GM21723 (cell line): Measurements from ENCODE around the gene GUCY1A2.
A peak's percentile ranks its signal among the peaks of the same experiment; 100 is the strongest.
"Not testable (repeated sequence)": the region's sequence is repeated elsewhere in the genome, so short reads cannot be mapped to it uniquely, and the experiment has no call there.

Experiments used
- ATAC-seq: cut with Tn5 transposase; IDR thresholded peaks from one replicate; pipeline ENCODE4 v1.9.1; 2021; ENCODE audit warnings: mild to moderate bottlenecking, moderate library complexity; ENCODE audit not compliant: unreplicated experiment

The GUCY1A2 gene

DNA sequence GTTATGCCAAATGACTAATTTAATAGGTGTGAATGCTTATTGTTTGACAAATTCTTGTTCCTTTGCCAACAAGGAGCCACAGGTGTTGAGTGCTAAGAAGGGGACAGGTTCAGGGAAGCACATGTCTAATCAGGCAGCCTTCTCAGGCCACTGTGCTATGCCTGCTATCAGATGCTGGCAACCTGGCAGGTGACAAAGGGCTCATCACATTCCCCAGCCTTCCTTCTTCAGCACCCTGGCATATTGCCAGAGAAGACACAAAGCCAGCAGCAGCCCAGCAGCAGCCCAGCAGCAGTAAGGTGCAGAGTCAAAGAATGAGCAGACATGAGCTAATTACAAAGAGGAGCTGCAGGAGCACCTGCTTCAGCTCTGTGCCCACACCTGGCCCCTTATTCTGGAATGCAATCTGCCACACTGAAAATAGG lies 68.2 kb downstream of the GUCY1A2 start:
- no peak for ATAC-seq

DNA sequence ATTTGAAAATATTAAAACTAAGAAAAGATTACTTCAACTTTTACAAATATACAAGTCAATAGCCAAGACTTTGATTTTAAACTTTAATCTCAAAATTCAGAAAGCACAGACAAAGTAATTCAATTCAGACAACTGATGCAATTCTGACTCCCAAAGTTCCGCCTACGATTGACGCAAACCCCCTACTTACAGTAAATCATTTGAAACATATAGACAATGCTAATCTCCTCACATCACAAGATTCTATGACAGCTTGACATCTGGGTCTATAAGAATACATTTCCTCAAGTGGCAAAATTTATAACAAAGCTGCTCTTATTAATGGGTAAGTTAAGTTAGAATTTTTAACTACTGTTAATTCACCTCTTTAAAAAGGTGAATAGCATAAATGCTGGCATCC lies 75.2 kb downstream of the GUCY1A2 start:
- ATAC-seq, result no peak

DNA sequence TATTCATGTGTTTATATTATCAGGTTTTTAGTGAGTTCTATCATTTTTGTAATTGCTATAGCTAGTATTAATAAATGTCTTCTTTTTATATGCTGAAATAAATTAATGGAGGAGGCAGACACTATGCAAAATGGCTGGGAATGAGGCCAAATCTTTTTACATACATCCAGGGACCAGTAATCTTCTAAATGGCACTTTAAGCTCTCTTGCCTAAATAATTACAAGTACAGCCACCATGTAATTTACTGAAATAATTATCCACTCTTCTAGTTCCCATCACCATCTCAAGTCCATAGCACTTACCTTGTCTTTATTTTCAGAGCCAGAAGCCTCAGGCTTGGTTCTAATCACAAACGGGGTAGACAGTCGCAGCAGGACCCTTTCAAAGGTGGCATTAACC lies 79.1 kb downstream of the GUCY1A2 start:
- no peak for ATAC-seq

DNA sequence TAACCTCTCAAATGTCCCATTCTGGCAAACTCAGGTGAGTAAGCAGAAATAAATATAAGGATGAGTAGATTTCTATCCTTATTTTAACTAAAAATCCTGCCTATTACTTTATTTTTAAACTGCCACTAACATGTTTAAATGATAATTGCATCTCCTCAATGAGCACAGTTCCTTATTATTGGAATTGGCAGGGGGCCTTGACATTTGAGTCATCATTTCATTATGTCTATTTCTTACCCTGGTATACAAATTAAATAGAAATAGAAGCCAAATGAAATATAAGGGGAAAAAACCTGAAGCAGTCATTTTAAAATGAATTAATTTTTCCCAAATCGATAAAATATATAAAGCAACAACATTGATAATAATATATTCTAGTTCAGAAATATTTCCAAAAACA lies 81.2 kb downstream of the GUCY1A2 start:
- no peak for ATAC-seq

DNA sequence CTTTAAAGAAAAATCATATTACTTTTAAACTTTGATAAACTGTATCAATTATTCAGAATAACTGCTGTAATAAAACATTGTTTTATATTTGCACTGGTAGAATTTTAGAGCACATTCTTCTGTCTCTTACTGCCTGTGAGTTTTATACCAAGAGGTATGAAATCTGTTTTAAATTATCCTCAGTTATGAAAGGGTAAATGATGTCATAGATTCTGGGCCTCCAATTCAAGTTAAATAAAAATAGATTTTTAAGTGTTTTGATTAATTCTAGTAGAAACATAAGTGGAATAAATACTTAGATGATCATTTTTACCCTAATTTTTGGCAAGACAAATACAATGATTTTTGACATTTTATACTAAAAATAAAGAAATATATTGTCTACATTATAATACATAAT lies 93.0 kb downstream of the GUCY1A2 start:
- no peak for ATAC-seq

DNA sequence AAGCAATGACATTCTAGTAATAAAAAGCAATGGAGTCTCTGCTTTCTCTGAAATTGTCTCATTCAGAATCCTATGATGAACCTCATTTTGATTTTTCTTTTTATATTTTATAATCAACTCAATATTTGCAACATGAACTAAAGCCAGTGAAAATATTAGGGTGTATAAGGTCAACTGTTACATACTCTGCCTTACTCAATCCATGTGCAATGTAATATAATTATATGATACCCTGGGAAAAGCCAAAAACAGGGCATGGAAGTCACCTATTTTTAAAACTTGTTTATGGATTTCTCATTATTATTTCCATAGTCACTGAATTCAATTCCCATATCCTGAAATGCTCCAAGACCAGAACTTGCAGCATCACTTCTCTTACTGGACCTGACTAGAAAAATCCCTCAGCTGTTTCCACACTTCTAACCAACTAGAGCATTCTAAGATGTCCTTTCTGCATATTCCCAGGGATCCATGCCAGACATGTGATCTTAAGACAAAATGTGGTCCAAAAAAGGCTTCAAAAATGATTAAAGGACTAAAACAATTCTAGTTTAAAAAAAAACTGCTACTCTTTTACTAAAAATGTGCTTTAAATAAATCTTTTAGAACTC lies 97.3 kb downstream of the GUCY1A2 start:
- ATAC-seq, result no peak

DNA sequence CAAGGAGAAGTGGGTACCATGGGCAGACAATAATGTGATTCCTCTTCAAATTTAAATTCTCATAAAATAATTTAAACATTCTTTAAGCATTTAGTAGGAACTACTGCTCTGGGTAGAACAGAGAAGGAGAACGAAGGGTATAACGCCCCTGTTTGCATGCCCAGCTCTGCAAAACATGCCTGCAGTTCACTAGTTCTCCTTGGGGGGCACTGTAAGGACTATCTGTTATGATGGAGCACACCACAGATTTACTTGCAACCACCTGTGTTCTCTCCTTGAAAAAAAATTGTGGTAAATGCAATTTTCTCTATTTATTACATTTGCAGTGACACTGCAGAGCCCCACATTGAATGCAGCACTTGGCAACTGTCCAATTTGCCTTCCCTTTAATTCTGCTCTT lies 100.3 kb downstream of the GUCY1A2 start:
- ATAC-seq, result peak; percentile 52

DNA sequence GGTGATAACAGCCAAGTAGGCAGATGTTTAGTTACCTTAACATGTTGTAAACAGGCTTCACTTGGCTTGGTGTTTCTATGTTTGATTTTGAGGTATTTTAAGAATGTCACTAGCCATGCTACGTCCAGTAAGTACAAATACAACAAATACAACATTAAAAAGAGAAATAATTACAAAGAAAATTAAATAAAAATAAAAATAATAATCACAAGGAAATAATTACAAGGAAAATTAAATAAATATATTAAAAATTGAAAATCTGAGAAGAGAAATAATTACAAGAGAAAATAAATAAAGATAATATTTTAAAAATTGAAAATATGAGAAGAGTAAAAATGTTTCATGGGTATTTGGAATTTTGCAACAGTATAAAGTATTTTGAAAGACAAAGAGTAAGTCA lies 103.9 kb downstream of the GUCY1A2 start:
- ATAC-seq, result no peak

DNA sequence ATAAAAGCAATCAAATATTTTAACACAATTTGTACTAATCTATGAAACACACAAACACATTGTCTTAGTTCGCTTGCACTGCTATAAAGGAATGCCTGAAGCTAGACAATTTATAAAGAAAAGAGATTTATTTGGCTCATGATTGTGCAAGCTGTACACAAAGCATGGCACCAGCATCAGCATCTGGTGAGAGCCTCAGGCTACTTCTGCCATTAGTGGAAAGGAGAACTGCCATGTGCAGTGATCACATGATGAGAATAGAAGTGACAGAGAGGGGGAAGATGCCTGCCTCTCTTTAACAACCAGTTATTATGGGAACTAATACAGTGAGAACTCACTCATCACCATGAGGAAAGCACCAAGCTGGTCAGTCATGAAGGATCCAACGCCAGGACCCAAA lies 105.1 kb downstream of the GUCY1A2 start:
- ATAC-seq, result no peak

DNA sequence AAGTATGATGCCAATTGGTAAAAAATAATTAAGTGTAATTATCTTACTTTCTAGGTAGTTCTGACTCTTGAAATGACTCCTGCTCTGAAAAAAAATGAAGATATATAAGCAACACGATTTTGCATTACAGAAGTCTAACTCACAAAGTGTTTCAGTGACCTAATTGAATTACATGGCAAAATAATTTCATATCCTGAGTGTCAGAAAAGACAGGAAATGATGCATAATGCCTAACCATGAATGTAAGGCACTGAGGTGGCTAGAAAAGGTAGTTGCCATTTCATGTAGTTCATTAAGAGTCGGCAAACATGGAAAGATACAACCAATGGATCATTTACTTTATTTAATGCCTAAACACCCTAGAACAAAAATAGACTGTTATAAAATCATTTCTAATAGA lies 113.5 kb downstream of the GUCY1A2 start:
- ATAC-seq, result no peak

DNA sequence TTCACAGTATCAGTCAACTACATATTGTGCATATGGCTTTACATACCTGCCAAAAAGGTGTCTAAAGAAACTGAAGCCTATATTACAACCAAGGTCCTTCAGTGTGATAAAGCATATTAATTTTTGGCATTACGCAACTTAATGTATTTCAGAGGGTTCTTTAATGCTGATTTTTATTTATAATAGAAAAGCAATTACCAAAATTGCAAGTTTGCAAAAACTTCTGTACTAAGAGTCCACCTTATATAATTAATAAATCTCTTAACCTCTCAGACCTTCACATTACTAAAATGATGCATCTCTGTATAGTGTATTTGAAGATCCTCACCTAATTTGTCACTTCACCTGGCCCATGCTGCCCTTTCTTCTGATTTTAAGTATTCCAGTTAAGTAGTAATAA lies 128.6 kb downstream of the GUCY1A2 start:
- ATAC-seq, result no peak

DNA sequence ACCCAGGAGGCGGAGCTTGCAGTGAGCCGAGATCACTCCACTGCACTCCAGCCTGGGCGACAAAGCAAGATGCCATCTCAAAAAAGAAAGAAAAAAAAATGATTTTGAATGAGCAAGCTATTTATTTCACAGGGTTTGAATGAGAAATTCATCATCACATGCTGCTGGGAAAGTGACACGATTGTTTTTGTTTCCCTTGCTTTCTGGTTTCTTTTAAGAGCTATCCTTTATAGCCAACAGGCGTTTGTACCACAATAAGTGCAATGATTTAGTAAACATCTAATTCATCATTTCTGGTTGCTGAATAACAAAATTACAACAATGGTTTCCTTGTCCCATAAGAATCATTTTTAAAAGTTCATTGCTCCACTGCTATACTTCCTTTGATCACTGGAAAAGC lies 129.9 kb downstream of the GUCY1A2 start:
- ATAC-seq, result no peak

DNA sequence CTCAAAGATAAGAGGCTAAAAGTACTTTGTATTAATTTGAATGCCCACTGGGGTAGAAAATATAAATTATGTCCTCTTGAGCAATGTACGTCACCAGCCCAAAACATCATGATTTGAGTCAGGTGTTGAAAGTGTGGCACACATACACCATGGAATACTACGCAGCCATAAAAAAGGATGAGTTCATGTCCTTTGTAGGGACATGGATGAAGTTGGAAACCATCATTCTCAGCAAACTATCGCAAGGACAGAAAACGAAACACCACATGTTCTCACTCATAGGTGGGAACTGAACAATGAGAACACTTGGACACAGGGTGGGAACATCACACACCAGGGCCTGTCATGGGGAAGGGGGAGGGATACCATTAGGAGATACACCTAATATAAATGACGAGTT lies 134.6 kb downstream of the GUCY1A2 start:
- ATAC-seq, result not testable (repeated sequence)

DNA sequence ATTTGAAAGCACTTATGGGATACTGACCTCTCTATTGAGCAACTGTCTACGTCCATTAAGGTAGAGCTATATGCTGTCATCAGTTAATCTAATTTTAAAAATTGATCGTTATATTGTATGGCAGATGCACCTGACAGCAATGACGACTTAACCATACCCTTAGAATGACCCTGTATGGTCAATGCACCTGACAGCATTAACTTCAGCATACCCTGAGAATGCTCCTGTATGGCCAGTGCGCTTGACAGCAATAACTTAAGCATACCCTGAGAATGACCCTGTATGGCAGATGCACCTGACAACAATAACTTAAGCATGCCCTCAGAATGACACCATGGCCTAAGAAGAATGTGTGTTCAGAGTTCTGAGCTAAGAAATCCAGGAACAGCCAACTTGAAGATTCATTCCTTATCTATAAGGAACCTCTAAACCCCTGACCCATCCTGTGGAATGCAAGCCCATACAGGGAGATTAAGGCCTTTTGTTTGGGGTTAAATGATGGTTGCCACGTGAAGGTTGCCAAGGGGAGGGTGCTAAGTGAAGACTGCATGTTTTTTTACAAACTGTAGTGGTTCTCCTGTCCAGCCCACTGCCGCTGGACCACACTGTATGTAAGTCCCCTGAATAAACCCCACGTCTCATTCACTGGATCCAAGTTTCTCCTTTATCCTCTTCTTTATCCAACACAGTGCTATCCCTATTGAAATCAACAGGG lies 138.3 kb downstream of the GUCY1A2 start:
- ATAC-seq, result no peak

DNA sequence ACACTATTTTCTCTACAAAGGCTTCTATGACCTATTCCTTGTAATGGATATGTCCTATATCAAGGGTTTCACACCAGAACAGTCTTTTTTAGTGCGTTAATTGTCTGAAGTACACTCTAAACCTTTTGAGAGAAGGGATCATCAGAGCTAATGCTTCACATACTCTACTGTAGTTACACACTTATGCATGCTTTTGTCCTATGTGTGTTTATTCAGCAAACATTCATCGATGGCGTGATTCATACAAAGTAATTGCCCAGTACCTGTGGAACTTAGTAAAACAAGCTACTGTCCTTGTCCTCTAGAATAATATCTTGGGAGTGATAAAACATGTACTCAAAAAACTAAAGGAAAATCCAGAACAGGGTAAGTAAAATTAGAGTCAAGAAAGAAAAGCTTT lies 139.2 kb downstream of the GUCY1A2 start:
- ATAC-seq, result no peak

DNA sequence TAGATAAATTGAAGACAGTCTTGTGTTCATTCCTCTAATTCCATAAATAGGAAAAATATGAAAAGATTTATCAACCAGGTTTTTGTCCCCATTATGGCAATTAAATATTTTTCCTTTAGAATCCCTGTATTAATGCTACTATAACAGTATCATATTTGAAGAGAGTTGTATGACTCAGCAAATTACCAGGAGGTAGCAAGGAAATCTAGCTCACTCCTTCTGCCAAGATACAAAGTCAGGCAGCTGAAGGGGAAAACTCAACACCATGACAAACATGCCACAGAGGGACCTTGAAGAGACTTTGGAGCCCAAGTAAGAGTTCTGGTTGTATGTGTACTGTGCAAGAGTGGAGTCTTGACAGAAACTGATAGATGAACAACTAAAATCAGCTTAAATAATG lies 143.3 kb downstream of the GUCY1A2 start:
- no peak for ATAC-seq

DNA sequence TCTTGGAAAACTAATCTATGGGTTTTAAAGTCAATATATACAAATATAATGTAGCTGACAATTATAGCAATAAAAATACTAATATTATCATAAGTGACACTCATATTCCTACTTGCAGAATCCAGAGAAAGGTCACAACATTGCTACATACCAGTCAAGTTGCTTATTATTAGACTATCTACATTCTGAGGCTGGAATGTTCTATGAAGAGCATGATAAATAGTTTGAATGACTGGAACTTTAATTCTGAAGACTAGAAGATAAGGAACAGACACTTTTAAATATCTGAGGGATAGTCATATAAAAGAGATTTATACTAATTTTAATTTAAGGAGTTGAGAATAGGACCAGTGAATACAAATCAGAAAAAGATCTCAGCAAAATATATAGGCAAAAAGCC lies 146.0 kb downstream of the GUCY1A2 start:
- ATAC-seq, result no peak

DNA sequence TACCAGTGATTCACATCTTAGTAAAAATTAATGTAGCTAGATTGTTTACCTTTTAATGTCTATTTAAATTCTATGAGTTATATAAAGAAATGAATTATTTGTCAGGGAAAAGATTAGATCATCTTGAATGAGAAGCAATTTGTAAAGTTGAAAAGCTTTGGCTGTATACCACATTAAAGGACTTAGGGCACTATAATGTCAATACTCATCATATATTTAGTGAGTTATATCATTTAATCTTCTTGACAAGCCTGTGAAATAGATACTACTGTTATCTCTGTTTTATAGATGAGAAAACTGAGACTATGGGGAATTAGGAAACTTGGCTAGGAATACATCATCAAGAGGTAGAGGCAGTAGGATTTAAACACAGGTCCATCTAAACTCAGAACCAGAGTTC lies 160.1 kb downstream of the GUCY1A2 start:
- ATAC-seq, result no peak

DNA sequence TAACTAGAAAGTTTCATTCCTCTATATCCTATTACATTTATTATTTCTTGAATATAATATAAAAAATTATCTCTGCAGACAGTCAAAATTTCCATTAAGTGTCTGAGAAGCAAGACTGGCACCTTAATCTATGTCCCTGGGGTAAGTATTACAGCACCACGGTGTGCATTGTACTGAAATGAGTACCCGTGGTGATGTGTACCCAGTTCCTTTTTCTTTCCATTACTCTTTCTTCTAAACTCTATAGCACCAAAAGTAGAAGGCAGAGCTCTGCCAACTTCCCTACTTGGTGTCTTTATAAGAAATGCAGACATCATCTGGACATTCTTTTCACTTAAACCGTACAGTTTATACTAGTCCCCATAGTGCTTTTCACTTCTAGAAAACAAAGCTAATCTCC lies 161.7 kb downstream of the GUCY1A2 start:
- ATAC-seq, result no peak

DNA sequence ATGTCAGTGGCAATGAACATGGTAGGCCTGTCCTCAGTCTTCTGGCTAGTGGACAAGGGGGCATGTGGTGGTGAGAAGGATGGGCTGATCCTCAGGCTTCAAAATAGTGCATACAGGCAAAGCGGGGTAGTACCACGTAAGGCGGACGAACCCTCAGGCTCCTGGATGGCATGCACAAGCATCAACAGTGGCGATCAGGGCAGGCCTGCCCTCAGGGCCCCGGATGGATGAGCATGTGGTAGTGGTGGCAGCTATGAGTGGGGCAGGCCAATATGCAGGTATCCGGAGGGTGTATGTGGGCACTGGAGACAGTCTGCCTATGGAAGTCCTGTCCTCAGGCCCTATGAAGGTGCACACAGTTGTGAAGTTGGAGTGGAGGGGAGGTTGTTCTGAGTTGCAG lies 163.8 kb downstream of the GUCY1A2 start:
- ATAC-seq, result no peak

DNA sequence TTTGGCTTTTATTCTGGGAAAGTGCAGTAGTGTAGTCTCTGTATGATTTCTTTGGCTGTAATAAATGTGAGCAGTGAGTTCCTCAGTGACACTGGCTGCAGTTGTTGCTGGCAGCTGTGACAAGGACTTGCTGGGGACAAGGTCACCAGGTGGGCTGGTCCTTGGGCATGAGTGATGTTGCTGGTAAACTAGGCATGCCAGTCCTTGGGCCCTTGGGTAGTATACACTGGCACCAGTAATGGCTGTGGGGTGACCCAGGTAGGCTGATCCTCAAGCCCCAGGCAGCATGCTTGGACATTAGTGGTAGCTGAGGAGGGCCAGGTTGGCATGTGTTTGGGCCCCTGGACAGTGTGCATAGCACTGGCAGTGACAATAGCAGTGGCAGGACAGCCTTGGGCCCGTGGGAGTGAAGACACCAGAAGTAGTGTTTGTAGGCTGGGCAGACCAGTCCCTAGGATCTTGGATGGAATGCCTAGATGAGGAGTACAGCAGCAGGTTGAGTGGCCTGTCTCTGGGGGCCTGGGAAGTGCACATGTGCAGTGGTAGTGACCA lies 164.3 kb downstream of the GUCY1A2 start:
- no peak for ATAC-seq

DNA sequence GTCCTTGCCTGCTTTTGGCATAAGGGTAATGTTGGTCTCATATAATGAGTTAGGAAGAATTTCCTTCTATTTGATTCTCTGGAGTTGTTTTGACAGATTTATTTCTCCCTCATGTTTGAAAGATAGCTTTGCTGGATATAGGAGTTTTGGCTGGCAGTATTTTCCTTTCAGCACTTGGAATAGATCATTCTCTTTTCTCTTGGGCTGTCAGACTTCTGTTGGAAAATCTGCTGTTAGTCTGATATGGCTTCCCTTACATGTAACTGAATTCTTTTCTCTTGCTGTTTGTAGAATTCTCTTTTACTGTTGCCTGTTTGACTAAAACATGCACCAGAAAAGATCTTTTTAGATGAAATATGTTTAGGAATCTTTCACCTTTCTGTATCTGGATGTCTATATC lies 165.5 kb downstream of the GUCY1A2 start:
- ATAC-seq, result no peak

DNA sequence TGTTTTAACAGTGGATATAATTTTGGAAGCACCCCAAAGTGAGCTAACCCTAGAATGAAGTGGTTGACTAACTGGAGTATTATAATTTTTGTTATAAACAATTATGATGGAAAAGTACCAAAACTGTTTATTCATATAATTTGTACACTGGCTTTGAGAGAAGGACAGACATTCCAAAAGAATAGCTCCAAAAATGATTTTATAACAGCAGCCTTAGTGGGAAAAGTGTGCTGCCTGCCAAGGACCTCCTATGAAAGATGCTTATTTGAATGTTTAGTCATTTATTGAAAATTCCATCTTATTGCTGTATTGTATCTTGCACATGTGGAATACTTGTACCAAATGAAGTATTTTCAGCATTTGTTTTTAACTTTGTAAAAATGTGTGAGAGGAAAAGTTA lies 169.8 kb downstream of the GUCY1A2 start:
- ATAC-seq, result no peak
